DMS114 treated with DMSO at 0.1 percent for 48 hours (cell line): ENCODE data around the gene LPP.

Experiments used
- DNase-seq: peaks from one replicate; lab custom pipeline; 2025; ENCODE audit not compliant: unreplicated experiment; lab: John Stamatoyannopoulos, UW

LPP gene

DNA sequence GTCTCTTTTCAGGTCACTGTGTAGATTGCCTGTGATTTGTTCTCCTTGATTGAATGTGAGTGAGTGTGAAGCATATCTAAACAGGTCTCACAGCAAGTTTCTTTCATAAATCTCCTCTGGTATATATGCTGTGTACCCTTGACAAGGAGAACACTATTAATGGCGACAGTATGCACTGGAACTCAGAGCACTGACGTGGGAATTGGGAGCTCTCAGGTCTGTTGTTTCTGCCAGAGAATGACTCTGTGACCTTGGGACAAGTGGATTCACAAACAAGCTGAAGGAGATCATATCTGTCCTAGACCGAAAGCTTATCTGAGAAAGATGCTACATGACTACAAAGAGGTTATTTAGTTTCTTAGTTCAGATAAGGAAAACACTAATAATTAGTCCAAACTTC lies 691.6 kb downstream of the LPP start:
- DNase-seq, result no peak

DNA sequence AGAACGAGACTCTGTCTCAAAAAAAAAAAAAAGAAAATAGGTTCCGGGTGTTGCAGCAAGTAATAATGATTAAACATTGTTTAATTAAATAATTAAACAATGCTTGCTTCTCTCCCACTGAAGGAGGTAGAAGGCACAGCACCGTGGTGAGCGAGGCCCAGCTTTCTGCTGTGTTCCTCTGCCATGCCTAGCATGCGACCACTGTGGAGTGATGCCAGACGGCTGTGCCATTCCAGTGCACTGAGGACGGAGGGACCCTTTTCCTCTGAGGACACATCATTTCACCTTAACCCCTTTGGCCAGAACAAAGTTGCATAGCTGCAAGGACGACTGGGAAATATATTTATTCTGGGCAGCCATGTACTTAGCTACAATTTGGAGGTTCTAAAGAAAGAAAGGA lies 695.0 kb downstream of the LPP start:
- DNase-seq, result no peak

DNA sequence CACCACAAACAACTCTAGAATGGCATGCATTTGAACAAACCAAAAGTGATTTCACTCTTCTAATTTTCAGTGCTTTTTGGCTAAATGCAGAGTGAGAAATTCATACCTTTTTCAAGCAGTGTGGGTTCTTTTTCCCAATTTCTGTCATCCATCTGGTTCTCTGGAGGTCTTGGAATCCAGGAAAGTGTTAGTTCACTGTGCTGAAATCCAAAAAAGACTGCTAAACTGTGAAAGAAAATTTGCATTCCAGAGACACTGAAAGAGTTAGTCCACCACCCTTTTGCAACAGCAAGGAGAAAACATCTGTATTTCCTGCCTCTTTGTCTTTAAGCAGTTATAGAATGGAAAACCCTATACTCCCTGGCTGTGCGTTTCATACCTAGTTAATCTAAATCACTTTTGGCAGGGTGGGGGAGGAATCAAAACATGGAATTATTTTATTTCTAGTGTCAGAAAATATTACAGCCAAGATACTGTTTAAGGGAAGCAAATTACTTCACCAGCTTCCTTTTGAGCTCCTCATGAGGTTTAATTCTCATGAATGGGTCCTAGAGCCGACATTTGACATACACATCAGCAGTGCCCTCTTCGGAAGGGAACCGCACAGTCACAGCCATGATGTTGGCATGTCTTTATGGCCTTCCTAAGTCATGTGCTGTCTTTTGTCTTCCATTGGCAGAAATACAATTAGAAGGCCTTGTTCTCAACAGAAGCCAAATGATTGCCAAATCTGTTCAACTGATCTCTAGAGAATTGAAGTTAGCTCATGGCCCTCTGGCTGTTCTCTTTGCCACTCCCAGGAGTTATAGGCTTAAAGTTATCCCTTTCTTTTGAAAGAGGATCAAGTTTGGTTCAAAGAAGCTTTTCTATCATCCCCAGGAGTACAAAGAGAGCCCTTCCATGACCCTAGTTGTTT lies 700.2 kb downstream of the LPP start:
- no peak for DNase-seq

GRCh38 chr3:188854772-188855149 lies 700.8 kb downstream of the LPP start:
- no peak for DNase-seq

DNA sequence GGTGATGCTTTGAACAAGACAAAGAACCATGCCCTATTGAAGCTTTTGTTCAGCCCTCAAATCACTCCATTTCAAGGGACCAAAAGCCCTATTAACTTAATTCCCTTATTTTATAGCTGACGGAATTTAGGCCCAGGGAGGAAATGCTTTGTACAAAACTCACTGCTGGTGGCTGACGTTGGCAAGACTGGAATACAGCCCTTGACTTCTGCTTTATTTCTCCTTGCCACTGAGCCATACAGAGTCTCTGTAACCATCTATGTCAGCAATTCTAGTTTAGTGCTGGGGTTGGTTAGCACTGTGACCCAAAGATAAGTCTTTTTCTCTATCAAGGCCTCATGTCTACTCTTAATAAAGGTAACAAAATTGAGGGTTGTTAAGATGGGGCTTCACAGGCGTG lies 701.7 kb downstream of the LPP start:
- DNase-seq, result no peak

DNA sequence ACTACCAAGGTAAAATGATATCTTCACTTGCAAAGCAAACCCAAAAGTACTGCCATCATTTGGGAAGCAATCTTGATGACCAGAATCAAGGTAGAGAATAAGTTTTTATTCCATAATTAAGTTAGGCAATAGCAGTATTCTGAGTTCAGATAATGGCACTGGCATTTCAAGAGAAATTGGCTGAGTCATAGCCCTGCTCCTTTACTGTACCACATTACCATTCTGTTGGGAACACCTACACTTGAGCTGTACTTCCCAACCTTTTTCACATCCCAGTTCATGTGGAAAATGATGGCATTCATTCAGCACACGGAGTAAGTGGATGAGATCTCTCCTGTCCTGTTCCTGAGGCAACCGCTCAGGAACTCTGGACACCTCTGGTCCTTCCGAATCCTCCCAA lies 706.2 kb downstream of the LPP start:
- DNase-seq, result no peak

DNA sequence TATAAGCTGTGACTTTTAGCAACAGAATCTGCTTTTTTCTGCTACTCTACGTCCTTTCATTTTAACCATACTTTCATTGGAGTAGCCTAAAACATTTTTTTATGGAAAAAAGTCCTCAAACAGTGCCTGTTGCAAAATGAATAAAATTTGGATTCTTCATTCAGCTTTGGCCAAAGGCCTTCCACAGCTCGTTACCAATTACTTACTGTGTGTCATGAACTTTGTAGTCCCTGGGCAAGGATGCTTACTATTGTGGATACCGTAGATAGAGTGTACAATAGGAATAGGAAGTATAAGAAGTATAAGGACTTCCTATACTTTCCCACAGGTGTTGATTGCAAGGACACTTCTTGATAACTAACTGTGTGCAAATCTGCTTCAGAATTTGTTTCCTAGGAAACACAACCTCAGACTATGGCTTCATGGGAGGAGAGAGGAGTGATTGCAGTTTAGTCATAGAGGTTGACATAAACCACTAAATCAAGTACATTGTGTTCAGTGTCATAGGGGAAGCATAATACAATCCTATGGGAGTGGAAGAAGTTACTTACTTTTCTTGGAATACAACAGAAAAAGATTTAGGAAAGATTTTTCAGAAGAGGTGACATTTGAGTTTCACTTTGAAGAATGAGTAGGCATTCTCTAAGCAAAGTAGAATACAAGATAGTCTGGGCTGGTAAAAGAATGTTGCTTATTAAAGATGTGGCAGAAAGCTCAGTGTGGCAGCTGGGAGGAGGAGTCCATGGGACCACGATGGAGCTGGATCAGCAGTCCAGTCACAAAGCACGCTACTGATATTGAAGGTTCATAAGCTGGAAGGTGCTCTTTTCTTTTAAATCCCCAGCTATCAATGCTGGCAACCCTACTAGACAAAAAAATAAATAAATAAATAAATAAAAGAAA lies 708.1 kb downstream of the LPP start:
- DNase-seq, result no peak

- DNase-seq, result no peak
Measured at GRCh38 chr3:188863999-188864406, 710.0 kb downstream of the LPP start.

DNA sequence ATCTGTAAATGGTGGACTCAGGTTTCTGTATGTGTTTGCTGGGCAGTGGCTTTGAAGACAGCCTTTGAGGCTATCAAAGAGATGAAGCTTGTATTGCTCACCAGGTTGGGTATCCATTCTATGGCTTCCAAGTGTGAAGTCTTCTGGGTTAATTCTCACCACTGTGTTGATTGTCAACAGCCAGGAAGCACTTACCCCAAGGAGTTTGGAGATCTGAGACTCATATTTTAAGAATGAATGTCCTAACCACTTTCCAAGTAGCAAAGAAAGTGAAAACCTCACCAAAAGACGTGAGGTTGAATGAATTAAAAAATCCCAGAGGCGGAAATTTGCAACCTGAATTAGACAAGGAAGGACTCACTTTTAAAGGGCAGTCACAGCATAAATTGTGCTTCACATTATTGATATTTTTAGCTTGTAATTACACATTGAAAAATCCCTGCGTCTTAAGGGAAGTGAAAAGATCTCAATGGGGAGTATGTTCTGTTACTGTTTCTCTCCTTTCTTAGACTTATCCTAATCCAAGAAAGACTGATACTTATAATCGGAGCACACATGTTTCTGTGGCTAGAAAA lies 713.8 kb downstream of the LPP start:
- DNase-seq, result no peak

DNA sequence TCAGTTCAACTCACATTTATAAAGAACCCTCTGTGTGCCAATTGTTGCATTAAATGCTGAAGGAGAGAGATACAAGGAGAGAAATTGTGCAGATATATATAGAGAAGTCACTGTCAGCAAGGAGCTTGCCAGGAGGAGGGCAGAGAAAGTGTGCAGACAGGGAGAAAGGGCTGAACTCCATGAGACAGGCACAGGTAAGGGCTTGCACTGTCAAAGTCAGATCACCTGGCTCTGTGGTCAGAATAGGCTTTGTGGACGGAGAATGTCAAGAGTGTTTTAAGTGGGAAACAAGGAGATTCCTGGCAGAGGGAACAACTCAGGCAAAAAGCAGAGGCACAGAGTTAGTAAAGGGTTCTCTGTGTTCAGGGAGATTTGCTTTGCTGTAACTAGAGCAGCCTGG lies 714.8 kb downstream of the LPP start:
- no peak for DNase-seq

DNA sequence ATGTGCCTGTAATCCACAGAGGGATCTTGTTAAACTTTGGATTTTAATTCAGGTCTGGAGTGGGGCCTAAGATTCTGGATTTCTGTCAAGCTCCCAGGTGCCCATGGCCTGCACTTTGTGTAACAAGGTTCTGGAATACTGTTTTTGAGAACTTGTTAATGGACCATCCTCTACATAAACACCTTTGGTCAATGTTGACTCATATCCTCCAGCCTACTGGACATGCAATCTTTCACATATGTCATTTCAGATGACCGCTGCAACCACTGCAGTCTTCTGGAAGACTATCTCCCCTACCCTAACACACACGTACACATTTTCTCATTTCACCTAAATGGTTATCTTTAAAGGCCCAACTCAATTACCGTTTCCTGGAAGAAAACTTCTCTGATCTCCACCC lies 715.7 kb downstream of the LPP start:
- DNase-seq, result no peak

DNA sequence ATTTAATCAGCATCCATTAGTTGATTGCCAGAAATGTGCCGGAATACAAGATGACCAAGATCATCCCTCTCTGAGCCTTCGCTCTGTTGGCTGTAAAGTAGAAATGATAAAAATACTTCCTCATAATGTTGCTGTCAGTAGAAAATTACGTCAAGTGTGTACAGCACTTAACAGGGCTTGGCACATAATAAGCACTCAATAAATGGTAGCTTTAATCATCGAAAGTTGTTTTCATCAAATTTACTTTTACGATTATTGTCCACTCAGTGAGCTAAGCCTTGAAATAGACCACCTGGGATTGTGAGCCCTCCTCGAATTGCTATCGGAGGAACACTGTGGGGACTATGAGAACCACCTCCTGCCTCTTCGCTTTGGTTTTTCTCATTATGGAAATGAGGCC lies 716.5 kb downstream of the LPP start:
- DNase-seq, result no peak

- DNase-seq, result no peak
Measured at GRCh38 chr3:188874576-188874975, 720.6 kb downstream of the LPP start.

GRCh38 chr3:188875413-188875812 lies 721.5 kb downstream of the LPP start:
- no peak for DNase-seq

DNA sequence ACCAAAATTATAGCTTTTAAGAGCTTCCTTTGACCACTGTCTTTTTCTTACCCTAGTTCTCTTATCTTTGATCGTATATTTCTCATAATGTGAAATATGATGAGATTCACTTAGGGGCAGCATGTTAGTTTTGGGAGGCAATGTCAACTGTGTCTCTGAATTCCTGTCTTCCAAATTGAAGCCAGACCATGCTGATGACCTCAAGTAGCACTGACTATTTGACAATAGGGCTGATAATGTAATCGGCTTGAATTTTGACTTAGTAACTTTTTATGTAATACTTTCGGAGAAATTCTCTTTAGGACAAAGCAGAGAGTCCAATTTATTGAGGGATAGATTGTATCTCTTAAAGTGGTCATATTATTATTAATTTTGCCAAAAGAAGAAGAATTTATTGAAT lies 722.4 kb downstream of the LPP start:
- no peak for DNase-seq

DNA sequence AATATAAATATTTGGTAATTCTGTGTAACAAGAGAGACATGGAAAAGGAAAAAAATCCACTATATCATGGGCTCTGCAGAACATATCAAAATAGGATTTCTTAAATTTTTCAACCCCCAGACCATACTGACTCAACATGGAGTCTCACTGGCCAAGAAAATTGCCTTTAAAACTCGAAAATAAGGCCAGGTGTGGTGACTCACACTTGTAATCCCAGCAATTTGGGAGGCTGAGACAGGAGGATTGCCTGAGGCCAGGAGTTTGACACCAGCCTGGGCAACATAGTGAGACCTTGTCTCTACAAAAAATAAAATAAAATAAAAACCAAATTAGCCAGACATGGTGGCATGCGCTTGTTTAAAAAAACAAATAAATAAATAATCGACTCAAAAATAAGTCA lies 723.4 kb downstream of the LPP start:
- no peak for DNase-seq

DNA sequence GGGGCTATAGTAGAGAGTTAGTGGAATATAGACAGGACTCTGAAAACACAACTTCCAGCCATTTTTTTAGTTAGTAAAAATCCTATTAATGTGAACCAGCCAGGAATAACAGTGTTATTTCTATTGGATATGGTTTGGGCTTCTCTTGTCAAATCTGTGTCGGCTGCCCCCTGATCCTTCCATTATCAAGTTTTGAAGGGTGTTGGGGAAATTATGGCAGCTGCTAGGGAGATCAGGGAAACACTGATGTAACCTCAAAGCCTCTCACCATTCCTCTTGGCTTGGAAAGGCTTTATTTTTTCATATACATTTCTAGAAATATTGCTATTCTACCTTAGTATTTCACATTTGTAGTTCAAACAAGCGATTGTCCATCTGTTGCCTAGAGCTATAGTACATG lies 724.1 kb downstream of the LPP start:
- DNase-seq, result no peak

- DNase-seq, result no peak
Measured at GRCh38 chr3:188881954-188882641, 728.1 kb downstream of the LPP start.

GRCh38 chr3:188884299-188885043 lies 730.5 kb downstream of the LPP start:
- no peak for DNase-seq

- DNase-seq, result no peak
Measured at GRCh38 chr3:188888321-188889053, 734.5 kb downstream of the LPP start.
